NCI-H1092 (cell line): ENCODE measurements around the gene DEFB131A.
"Not testable (repeated sequence)": the region's sequence is repeated elsewhere in the genome, so short reads cannot be mapped to it uniquely, and the experiment has no call there.

Experiments
- DNase-seq: peaks from one replicate; lab custom pipeline; 2025; lab: John Stamatoyannopoulos, UW

DEFB131A gene

DNA sequence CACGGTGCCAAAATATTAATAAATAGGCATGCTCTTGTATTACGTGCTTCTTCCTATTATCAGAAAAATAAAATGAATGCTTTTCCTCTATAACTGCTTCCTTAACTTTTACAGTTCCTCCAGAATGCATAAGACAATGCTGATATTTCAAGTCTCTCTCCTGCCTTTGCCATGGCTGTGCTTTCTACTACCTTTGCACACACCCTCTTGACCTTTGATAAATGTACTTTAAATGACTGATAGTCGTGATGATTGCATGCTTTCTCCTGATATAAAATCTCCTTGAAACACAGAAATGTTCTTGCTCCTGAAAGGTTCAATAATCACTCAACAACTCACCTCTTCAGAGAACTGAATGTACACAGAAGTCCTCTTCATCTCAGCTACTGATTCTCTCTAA lies at the start of gene DEFB131A:
Gene DEFB131A, plus strand, starts transcription at position 301 of the 400 bp plus-strand sequence. CDS start 120 bp downstream, outside the sequence.
- DNase-seq = not testable (repeated sequence)

DNA sequence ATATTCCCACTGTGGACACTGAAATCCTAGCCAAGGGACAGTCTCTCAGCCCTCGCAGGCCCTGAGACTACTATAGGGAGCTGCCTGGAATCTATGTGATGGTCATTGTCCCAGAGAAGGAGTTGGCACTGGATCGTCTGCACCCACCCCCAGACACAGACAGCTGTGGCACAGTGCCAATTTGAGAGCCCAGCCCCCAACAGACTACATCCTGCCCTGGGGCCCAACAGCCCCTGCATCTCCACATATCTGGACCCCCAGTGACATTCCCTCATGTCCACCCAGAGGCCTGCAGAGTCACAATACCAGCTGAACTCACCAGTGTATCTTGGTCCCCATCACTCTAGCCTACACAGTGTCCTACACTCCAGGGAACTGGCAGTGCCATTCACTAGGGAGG lies 38.4 kb upstream of the DEFB131A start:
- not testable (repeated sequence) for DNase-seq

DNA sequence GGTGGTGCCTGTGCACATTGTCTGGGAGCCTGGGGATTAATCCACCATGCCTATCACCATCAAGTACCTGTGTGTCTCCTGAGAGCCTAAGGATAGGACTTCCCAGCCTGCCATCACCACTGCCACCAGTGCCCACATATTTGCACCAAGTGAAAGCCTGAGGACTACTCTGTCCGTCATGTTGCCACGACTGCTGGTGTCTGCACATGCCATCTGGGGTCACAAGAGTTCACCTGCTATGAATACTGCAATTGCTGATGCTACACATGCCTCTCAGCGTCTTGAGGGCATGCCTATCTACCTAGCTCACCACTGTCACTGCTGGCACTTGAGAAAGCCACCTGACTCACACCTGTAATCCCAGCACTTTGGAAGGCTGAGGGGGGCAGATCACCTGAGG lies 37.7 kb upstream of the DEFB131A start:
- not testable (repeated sequence) for DNase-seq

GRCh38 chr4:9409793-9410192 lies 34.4 kb upstream of the DEFB131A start:
- DNase-seq = no peak

DNA sequence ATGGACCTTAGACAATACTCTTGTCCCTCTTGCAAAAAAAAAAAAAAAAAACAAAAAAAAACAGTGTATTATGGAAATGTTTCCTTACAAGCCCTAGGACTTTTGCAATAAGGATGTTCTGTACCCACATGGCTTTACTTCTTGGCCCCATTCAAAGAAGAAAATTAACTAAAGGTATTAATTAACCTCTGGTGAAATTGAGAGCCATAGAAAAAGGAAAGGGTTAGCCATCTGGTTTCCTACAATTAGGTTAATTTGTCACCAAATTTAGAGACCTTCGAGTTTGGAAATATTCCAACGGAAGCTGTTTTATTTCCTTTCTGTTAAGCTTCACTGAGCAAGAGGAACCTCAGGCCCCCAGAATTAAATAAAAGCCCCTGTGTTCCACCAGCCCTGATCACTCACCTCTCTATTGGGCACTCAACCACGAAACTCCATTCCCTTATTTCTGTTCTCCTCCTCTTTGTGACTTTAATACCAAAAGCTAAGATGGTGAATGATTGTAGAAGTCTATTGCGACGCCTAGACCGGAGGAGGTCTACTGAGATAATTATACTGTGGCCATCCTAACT lies 22.2 kb upstream of the DEFB131A start:
- not testable (repeated sequence) for DNase-seq

- not testable (repeated sequence) for DNase-seq
These were observed 18.3 kb upstream of the DEFB131A start for GRCh38 chr4:9425916-9426315.

GRCh38 chr4:9430061-9430460 lies 14.2 kb upstream of the DEFB131A start:
- DNase-seq = not testable (repeated sequence)

DNA sequence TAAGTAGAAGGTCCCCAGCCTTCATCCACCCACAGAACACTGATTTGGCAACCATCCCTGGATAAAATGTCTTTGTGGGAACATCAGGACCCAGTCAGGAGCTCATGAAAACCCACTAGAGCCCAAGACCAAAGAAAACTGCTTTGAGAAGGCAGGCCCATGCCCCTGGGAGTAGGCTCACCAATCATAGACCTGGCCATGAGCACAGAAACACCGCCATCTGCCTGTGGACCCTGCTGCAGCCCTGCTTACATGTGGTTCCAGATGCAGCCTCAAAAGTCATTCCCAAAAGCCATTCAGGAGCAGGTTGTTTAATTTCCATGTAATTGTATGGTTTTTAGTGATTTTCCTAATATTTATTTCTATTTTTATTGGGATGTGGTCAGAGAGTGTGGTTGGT lies 10.9 kb upstream of the DEFB131A start:
- not testable (repeated sequence) for DNase-seq

- DNase-seq = not testable (repeated sequence)
These were observed 7.5 kb upstream of the DEFB131A start for GRCh38 chr4:9436728-9437127.

- DNase-seq = not testable (repeated sequence)
These were observed 1.9 kb upstream of the DEFB131A start for GRCh38 chr4:9442355-9442754.

- DNase-seq = not testable (repeated sequence)
These were observed 467 bp downstream of the DEFB131A start for GRCh38 chr4:9444681-9445080.

- not testable (repeated sequence) for DNase-seq
These were observed 8.0 kb downstream of the DEFB131A start for GRCh38 chr4:9452251-9452650.

GRCh38 chr4:9454284-9454683 lies 10.1 kb downstream of the DEFB131A start:
- not testable (repeated sequence) for DNase-seq

- DNase-seq = not testable (repeated sequence)
These were observed 10.8 kb downstream of the DEFB131A start for GRCh38 chr4:9455046-9455445.

- not testable (repeated sequence) for DNase-seq
These were observed 35.3 kb downstream of the DEFB131A start for GRCh38 chr4:9479466-9479865.

GRCh38 chr4:9480066-9480465 lies 35.9 kb downstream of the DEFB131A start:
- not testable (repeated sequence) for DNase-seq

DNA sequence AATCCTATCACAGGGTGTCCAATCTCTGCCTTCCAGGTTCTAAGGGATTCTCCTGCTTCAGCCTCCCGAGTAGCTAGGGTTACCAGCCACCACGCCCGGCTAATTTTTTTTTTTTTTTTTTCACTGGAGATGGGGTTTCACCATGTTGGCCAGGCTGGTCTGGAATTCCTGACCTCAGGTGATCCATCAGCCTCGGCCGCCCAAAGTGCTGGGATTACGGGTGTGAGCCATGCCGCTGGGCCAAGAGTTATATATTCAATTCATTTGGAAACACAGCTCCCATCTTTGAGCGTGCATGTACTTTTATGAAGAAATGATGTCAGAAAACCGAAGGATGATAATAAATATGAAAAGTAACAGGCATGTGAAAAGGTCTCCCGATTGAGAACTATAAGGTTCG lies 38.7 kb downstream of the DEFB131A start:
- not testable (repeated sequence) for DNase-seq

- DNase-seq = not testable (repeated sequence)
These were observed 39.5 kb downstream of the DEFB131A start for GRCh38 chr4:9483682-9484081.

DNA sequence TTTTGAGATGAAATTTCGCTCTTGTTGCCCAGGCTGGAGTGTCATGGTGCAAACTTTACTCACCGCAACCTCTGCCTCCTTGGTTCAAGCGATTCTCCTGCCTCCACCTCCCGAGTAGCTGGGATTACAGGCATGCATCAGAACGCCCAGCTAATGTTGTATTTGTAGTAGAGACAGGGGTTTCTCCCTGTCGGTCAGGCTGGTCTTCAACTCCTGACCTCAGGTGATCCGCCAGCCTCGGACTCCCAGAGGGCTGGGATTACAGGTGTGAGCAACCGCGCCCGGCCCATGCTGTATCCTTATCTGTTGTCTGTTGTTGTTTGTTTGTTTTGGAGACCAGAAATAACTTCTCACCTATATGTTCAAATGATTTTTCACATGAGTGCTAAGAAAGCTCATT lies 42.7 kb downstream of the DEFB131A start:
- DNase-seq = not testable (repeated sequence)

- DNase-seq = not testable (repeated sequence)
These were observed 44.6 kb downstream of the DEFB131A start for GRCh38 chr4:9488796-9489195.

DNA sequence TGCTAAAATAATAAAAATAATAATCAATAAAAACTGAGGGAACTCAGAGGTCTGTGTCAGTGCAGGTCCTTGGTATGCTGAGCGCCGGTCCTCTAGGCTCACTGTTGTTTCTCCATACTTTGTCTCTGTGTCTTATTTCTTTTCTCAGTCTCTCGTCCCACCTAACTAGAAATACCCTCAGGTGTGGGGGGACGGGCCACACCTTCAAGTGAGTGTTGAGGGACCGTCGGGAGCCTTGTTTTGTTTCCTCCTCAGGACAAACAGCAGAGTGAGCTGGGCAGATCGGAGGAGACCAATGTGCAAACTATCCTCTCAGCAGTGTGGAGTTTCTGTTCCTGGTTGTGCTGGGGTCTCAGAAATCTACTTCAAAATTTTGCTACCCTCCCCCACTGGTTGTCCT lies 46.3 kb downstream of the DEFB131A start:
- DNase-seq = not testable (repeated sequence)

DNA sequence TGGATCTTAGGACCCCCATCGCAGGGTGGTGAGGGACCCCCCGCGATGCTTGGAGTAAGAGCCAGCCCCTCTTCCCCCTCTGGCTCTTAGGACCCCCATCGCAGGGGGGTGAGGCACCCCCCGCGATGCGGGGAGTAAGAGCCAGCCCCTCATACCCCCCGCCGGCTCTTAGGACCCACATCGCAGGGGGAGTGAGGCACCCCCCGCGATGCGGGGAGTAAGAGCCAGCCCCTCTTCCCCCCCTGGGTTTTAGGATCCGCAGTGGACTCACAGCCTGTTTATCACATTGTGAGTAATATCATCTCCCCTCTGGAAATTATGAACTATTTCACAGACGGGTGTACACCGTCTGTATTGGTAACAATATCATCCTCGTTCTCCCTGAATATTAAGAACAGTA lies 46.8 kb downstream of the DEFB131A start:
- DNase-seq = not testable (repeated sequence)

- not testable (repeated sequence) for DNase-seq
These were observed 49.4 kb downstream of the DEFB131A start for GRCh38 chr4:9493589-9493988.
